ENCODE measurements around the gene DNAJB8. TPM values are rescaled to one million over a fixed set of nuclear protein-coding genes. Genes with fewer than 3 reads are reported as not detected.

Gene DNAJB8
- polyA plus RNA-seq, 3 donors from 2014 or later, result not detected

GRCh38 chr3:128415773-128416577 lies 50.7 kb downstream of the DNAJB8 start:
- no peaks in the 10 kb centered on the region for H3K4me1 Mint-ChIP-seq
- H3K27ac Mint-ChIP-seq, result no peak overlapping the region
- H3K27me3 Mint-ChIP-seq (ENCODE audit: low read depth in 3 of 3), result peaks cover 2 to 7% (median 5%) of the 10 kb centered on the region in 3 donors
- no peak for DNase-seq
- H3K36me3 Mint-ChIP-seq, result peaks cover 0 to 5% (median 0%) of the 10 kb centered on the region in 3 donors
- peaks cover 0 to 3% (median 0%) of the 10 kb centered on the region in 6 donors for H3K9me3 Mint-ChIP-seq
- no peak overlapping the region for H3K4me3 Mint-ChIP-seq

- Mint-ChIP-seq H3K27ac (no peak overlapping the region), H3K4me1 (no peaks in the 10 kb centered on the region), H3K36me3 (peaks cover 0 to 5% (median 0%) of the 10 kb centered on the region in 3 donors), H3K4me3 (no peak overlapping the region), H3K9me3 (peaks cover 0 to 3% (median 0%) of the 10 kb centered on the region in 6 donors), H3K27me3 (ENCODE audit: low read depth in 3 of 3) (peaks cover 2 to 7% (median 5%) of the 10 kb centered on the region in 3 donors)
- no peak for DNase-seq
Measured at GRCh38 chr3:128415200-128415772, 51.4 kb downstream of the DNAJB8 start.

- Mint-ChIP-seq H3K4me1 (no peaks in the 10 kb centered on the region), H3K27ac (no peak overlapping the region), H3K4me3 (no peak overlapping the region), H3K27me3 (ENCODE audit: low read depth in 3 of 3) (peaks cover 2 to 5% (median 3%) of the 10 kb centered on the region in 3 donors), H3K9me3 (no peaks in the 10 kb centered on the region), H3K36me3 (no peaks in the 10 kb centered on the region)
- no peak for DNase-seq
Measured at GRCh38 chr3:128413413-128414205, 53.1 kb downstream of the DNAJB8 start.

GRCh38 chr3:128413003-128413370 lies 53.7 kb downstream of the DNAJB8 start:
- H3K4me3 Mint-ChIP-seq, result no peak overlapping the region

More at GRCh38 chr3:128413003-128413370, 53.7 kb downstream of the DNAJB8 start:
- no peak overlapping the region for H3K27ac Mint-ChIP-seq
- peaks cover 0 to 3% (median 2%) of the 10 kb centered on the region in 3 donors for H3K27me3 Mint-ChIP-seq (ENCODE audit: low read depth in 3 of 3)
- DNase-seq, result no peak
- no peaks in the 10 kb centered on the region for H3K36me3 Mint-ChIP-seq
- H3K4me1 Mint-ChIP-seq, result no peaks in the 10 kb centered on the region
- H3K9me3 Mint-ChIP-seq, result no peaks in the 10 kb centered on the region

Other genes starting within 250 kb of the DNAJB8 start
- under 1 TPM in 1 of 3 donors, not detected in 2; 0.35 TPM for gene GATA2, start 26.3 kb upstream of the DNAJB8 start, polyA plus RNA-seq
- gene RPN1, start 183.9 kb upstream of the DNAJB8 start, polyA plus RNA-seq, result 100 to 1,000 TPM; 293 to 404 (median 308) TPM